SK-MEL-5 (cell line): ENCODE results near the gene SYNDIG1. TPM values are rescaled to one million over a fixed set of nuclear protein-coding genes. Genes with fewer than 3 reads are reported as not detected.

ENCODE experiments used
- DNase-seq: peaks from one replicate; pipeline ENCODE4 v3.0.0-alpha.2; 2016; ENCODE audit warnings: low read depth, low spot score
- in situ Hi-C: cut with HindIII; loops from 2 replicates; pipeline ENCODE4 v1.10.0; 2016; ENCODE audit warnings: low sequenced_read_pairs, high pct_unique_total_duplicates, low pct_unique_long_range_greater_than_20kb
- total RNA-seq: library from RNA; depleted of rRNA; stranded (reverse); fragments of >200 nt; shearing (Covaris generic); gene quantifications from 2 replicates; pipeline ENCODE4 v1.2.3, GENCODE V29; 2014

SYNDIG1 gene
- total RNA-seq, 1 experiment from 2014 or later = not detected

- in situ Hi-C loops = no loop called here
- no peak for DNase-seq
These were observed 191.8 kb downstream of the SYNDIG1 start for GRCh38 chr20:24661255-24661654.

DNA sequence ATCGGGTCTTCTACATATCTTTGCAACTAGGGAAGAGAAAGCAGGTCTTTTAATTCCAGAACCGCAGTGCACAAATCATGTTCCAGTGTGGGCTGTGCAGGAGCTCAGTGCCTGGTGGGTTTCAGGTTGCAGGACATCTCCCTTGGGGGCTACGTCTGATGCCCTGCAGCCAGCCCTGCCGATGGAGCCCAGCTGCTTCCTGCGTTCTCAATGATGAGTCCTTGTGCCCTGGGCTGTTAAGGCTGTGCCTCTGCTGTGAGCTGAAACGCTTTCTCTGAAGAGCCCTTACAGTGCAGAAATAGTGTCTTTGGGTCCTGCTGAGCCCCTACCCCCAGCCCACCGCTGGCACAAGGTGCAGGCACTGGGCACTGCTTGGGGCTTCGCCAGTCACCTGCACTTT is 192.9 kb downstream of the SYNDIG1 start:
- no peak for DNase-seq

GRCh38 chr20:24662752-24663365 is 193.4 kb downstream of the SYNDIG1 start:
- no peak for DNase-seq
- in situ Hi-C loops = no loop called here

More for the DNA sequence above, 192.9 kb downstream of the SYNDIG1 start:
- in situ Hi-C loops = no loop called here

- in situ Hi-C loops = no loop called here
These were observed 194.1 kb downstream of the SYNDIG1 start for GRCh38 chr20:24663496-24663895.

DNA sequence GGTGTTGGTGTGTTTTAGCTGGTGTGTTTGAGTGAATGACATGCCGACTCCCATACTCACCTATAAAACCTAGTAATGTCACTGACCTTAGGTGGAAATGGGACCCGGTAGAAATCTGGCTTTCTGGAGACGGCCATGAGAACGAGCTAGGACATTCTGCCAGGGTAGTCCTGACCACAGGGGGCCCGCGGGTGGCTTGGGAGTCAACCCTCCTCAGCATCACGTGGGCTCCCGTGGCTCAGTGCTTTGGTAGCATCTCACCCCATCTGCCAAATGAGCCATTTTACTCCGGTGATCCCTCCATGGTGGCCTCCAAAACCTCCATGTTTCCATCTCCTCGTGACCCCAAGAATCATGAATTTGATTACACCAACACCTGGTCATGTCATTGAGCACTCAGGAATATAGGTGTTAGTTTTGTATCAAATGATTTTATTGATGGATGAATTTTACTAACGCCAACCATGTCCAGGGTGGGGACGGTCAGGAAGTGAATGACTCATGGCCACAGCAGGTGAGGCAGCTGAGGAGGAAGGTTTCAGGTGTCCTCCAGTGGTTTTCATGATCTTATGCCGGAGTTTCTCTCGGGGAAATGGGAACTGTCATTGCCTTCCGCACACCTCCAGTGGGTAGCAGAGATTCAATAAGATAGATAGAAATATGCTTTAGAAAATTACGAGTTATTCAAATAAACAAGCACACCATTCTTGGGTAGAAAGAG is 195.0 kb downstream of the SYNDIG1 start:
- DNase-seq = no peak
- in situ Hi-C loops = no loop called here

More at GRCh38 chr20:24663496-24663895, 194.1 kb downstream of the SYNDIG1 start:
- no peak for DNase-seq

DNA sequence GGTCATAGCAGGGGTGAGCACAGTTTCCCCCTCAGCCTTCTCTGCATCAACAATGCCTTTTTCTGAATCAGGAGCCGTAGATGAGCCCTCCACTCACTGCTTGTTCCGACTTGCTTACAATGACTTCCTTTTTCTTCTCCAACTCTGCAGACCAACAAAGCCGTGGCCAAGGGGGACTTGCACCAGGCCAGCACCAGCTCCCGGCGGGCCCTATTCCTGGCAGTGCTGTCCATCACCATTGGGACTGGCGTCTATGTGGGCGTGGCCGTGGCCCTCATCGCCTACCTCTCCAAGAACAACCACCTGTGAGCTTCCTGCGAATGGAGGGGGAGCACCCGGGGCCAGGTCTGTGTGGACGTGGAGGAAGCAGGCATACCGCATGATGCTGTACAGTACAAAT is 195.8 kb downstream of the SYNDIG1 start:
- DNase-seq = no peak
- in situ Hi-C loops = no loop called here

DNA sequence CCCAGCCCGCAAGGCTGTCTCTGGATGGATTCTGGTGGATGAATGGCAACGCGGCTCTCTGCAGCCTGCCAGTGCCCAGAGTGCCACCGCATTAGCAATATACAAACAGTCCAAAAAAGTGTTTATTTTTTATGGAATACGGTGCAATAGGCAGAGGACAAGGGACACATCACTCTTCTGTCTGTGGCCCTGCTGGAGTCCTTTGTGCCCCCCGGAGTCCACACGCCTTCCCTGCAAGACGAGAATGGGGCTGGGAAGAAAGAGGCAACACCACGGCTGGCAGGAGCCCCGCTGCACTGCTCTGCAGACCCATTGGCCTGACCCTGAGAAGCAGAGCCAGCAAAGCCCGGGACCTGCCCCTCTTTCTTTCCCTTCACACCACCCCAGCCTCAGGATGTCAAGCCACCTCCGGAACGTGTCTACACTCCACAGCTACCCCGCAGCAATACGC is 196.3 kb downstream of the SYNDIG1 start:
- in situ Hi-C loops = no loop called here
- no peak for DNase-seq

DNA sequence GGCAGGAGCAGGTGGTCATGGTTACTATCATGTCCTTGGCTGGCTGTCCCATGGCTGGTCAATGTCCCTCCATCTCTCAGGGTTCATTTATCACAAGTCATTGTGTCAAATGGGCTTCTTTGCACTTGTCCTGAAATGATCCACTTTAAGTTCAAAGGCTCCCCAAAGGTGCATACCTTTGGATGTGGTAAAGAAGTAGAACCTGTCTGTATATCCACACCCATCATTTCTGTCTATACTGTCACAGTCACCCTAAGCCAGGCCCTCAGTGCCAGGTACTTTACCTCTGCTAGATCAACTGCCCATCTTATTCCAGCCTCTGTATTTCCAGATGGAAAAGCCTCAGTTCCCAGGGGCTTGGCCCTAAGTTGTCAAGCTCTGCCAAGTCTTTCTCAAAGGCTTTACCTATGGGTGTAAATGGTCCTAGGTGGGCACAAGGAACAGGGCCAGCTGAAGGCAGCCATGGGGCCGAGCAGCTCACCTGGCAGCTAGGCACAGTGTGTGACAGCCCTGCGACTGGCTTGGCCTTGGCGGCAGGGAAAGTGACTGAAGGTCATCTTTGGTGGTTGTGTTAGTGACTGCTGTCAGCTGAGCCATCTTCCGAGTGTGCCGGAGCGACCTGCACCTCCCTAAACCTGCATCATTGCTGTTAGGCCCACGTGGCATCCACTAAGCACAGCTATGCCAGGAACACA is 198.4 kb downstream of the SYNDIG1 start:
- no peak for DNase-seq
- in situ Hi-C loops = no loop called here

- no peak for DNase-seq
- in situ Hi-C loops = no loop called here
These were observed 198.9 kb downstream of the SYNDIG1 start for GRCh38 chr20:24668384-24668702.

- in situ Hi-C loops = no loop called here
These were observed 199.4 kb downstream of the SYNDIG1 start for GRCh38 chr20:24668791-24669190.

GRCh38 chr20:24669701-24670100 is 200.3 kb downstream of the SYNDIG1 start:
- in situ Hi-C loops = no loop called here
- no peak for DNase-seq

More at GRCh38 chr20:24668791-24669190, 199.4 kb downstream of the SYNDIG1 start:
- no peak for DNase-seq

DNA sequence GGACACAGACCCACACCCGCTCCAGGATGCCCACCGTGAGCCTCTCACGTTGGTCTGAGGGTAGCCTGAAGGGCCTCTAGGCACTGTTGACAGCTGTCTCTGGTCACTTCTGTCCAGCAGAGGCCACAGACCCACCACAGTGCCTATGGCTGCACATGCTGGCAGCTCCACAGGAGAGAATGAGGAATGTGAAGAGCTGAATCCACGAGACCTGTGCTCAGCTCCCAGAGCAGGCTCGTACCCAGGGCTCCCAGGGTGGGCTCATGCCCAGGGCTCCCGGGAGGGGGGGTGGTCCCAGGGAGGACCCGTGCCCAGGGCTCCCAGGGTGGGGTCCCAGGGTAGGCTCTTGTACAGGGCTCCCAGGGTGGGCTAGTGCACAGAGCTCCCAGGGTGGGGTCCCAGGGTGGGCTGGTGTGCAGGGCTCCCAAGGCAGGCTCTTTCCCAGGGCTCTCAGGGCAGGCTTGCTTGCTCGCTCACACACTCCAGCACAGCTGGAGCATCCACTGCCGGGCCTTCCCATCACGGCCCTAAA is 201.0 kb downstream of the SYNDIG1 start:
- DNase-seq = no peak
- in situ Hi-C loops = no loop called here

DNA sequence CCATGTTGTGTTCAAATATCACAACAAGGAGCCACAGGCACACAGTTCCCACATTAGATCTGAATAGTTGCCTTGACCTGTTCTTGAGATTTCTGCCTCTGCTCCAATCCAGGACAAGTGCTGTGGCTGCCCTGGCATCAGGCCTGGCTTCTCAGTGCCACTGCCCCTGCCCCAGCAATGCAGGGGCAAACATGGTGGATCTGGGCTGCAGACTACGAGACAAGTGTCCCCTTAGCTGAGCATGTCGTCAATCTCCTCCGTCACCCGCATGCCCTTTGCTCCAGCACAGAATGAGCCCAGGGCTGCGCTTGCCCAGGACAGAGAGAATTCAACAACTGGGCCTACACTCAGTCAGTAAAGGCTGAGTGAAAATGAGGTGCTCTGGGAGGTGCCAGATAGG is 201.6 kb downstream of the SYNDIG1 start:
- DNase-seq = no peak
- in situ Hi-C loops = no loop called here

DNA sequence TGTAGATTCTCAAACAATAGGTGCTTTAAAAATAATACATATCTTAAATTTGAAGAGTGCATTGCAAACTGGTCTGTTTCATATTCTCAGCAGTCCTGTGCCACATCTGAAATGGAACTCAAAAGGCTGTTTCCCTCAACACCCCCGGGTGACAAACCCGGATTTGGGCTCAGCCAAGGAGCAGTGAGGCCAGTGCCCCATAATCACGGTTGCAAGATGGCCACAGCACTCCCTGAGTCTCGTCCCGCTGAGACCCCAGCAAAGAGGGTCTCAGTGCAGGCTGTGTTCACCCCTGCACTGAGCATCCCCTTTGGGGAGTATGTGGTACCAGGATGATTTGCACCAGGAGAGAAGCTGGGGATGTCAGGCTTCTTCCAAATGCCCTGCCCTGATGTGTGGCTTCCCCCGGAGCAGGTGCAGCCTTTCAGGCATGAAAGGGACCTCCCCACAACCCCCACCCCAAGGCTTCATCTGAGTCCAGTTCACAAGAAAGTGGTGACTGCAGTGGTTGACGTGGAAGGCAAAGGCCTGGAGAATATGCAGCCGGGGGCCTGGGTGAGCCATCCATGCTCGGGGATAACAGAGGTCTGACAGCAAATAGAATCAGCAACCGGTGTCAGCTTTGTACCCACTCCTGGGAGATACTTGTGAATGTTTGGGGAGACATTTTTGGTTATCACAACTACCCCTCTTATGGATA is 202.9 kb downstream of the SYNDIG1 start:
- in situ Hi-C loops = no loop called here
- no peak for DNase-seq

DNA sequence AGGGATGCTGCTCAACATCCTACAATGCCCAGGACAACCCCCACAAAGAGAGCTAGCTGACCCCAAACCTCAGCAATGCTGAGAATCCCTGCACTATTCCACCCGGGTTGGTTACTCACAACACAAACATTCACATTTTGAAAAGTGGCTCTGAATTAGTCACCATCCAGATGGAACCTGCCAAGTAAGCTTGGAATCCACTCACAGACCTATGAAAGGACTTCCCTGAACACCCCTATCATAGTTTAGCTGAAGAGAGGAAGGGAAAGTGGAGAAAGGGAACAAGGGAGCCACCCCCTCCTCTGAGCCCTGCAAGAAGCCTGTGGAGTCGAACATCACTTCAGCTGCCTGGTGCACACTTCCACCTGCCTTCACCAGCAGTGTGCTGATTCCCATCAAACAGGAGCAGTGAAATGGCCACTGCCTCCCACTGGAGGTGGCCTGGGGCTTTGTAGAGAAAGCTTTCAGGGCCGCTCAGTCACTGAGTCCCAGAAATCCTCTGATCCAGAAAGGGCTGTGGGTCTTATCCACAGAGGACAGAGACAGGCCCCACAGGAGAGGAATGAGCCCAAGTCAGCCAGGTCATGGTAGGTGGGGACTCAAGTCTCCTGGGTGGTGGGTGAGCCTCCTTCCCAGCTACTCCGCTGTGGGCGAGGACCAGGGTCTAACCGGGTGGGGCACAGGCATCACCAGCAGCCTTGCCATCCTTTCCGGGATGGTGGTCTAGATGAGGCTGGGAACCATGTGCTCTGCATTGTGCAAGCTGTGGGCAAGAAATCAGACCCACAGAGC is 203.7 kb downstream of the SYNDIG1 start:
- in situ Hi-C loops = no loop called here
- no peak for DNase-seq

- in situ Hi-C loops = no loop called here
These were observed 204.5 kb downstream of the SYNDIG1 start for GRCh38 chr20:24673678-24674570.

More at GRCh38 chr20:24673678-24674570, 204.5 kb downstream of the SYNDIG1 start:
- DNase-seq = no peak
